HG03060 (cell line): ENCODE measurements around the gene ATP1A1.

ENCODE experiments used
- ATAC-seq: cut with Tn5 transposase; IDR thresholded peaks from one replicate; pipeline ENCODE4 v1.9.1; 2021; ENCODE audit warnings: low read depth, moderate number of reproducible peaks; ENCODE audit not compliant: unreplicated experiment

ATP1A1 gene

GRCh38 chr1:116433275-116434257 lies 60.5 kb downstream of the ATP1A1 start:
- no peak for ATAC-seq

GRCh38 chr1:116434849-116435248 lies 61.8 kb downstream of the ATP1A1 start:
- no peak for ATAC-seq

GRCh38 chr1:116435806-116436610 lies 63.0 kb downstream of the ATP1A1 start:
- ATAC-seq: no peak

GRCh38 chr1:116436611-116436970 lies 63.5 kb downstream of the ATP1A1 start:
- ATAC-seq: no peak

- ATAC-seq: no peak
Observed at GRCh38 chr1:116439701-116440100, 66.7 kb downstream of the ATP1A1 start.

GRCh38 chr1:116440731-116441130 lies 67.7 kb downstream of the ATP1A1 start:
- no peak for ATAC-seq

- no peak for ATAC-seq
Observed at GRCh38 chr1:116445534-116445933, 72.5 kb downstream of the ATP1A1 start.

GRCh38 chr1:116446686-116447085 lies 73.6 kb downstream of the ATP1A1 start:
- ATAC-seq: no peak

- ATAC-seq: no peak
Observed at GRCh38 chr1:116448785-116449385, 75.8 kb downstream of the ATP1A1 start.

- no peak for ATAC-seq
Observed at GRCh38 chr1:116449578-116449977, 76.5 kb downstream of the ATP1A1 start.

- ATAC-seq: no peak
Observed at GRCh38 chr1:116451702-116452101, 78.7 kb downstream of the ATP1A1 start.

GRCh38 chr1:116453481-116453880 lies 80.4 kb downstream of the ATP1A1 start:
- no peak for ATAC-seq

- no peak for ATAC-seq
Observed at GRCh38 chr1:116453906-116454305, 80.9 kb downstream of the ATP1A1 start.
